HCEC 1CT (cell line): ENCODE results near the gene GRAP2.

Experiments used
- DNase-seq: peaks from one replicate; pipeline ENCODE4 v3.0.0-alpha.2; 2017

The GRAP2 gene

GRCh38 chr22:39925909-39926679, 25.2 kb downstream of the GRAP2 start:
- DNase-seq, result no peak

GRCh38 chr22:39926753-39927152, 25.9 kb downstream of the GRAP2 start:
- DNase-seq, result no peak

GRCh38 chr22:39927544-39927943, 26.7 kb downstream of the GRAP2 start:
- no peak for DNase-seq

GRCh38 chr22:39928536-39929520, 27.9 kb downstream of the GRAP2 start:
- no peak for DNase-seq

- DNase-seq, result no peak
Measured at GRCh38 chr22:39931251-39931650, 30.4 kb downstream of the GRAP2 start.

GRCh38 chr22:39932166-39932565, 31.3 kb downstream of the GRAP2 start:
- no peak for DNase-seq

GRCh38 chr22:39932918-39933649, 32.2 kb downstream of the GRAP2 start:
- DNase-seq, result peak; percentile 14

GRCh38 chr22:39933741-39934140, 32.9 kb downstream of the GRAP2 start:
- DNase-seq, result no peak

GRCh38 chr22:39935116-39935515, 34.2 kb downstream of the GRAP2 start:
- no peak for DNase-seq

- DNase-seq, result no peak
Measured at GRCh38 chr22:39935612-39936011, 34.7 kb downstream of the GRAP2 start.

GRCh38 chr22:39936523-39937145, 35.8 kb downstream of the GRAP2 start:
- no peak for DNase-seq

GRCh38 chr22:39937906-39938305, 37.0 kb downstream of the GRAP2 start:
- DNase-seq, result no peak

- no peak for DNase-seq
Measured at GRCh38 chr22:39938509-39939111, 37.7 kb downstream of the GRAP2 start.

- no peak for DNase-seq
Measured at GRCh38 chr22:39939830-39940229, 38.9 kb downstream of the GRAP2 start.

GRCh38 chr22:39940757-39941305, 39.9 kb downstream of the GRAP2 start:
- no peak for DNase-seq

GRCh38 chr22:39941601-39942000, 40.7 kb downstream of the GRAP2 start:
- DNase-seq, result no peak

GRCh38 chr22:39942439-39943230, 41.8 kb downstream of the GRAP2 start:
- no peak for DNase-seq

GRCh38 chr22:39943337-39943736, 42.5 kb downstream of the GRAP2 start:
- no peak for DNase-seq

GRCh38 chr22:39943953-39944872, 43.3 kb downstream of the GRAP2 start:
- no peak for DNase-seq

GRCh38 chr22:39946126-39946502, 45.2 kb downstream of the GRAP2 start:
- DNase-seq, result no peak
